Mesenteric fat pad (tissue), 1 donor: ENCODE measurements around the gene NUSAP1. TPM values are rescaled to one million over a fixed set of nuclear protein-coding genes. Genes with fewer than 3 reads are reported as not detected.
"Not testable (repeated sequence)": the region's sequence is repeated elsewhere in the genome, so short reads cannot be mapped to it uniquely, and the experiment has no call there.

Experiments
- DNase-seq: peaks from one replicate; pipeline ENCODE4 v3.0.0-alpha.2; 2020; ENCODE audit warnings: low spot score
- total RNA-seq: library from RNA; stranded (reverse); fragmentation: NEBNext Ultra II Directional; extraction: Animal tissue kit (Norgen Biotek cat#: 25700); gene quantifications from one replicate; pipeline ENCODE4 v1.2.1, GENCODE V29; 2021
- donor health status: DM: yes; HTN: yes; CAD: no.

Gene NUSAP1
- total RNA-seq, 1 donor from 2014 or later: 1.6 TPM

- DNase-seq: no peak
Measured at GRCh38 chr15:41331833-41332193, 868 bp upstream of the NUSAP1 start.

- DNase-seq: no peak
Measured at GRCh38 chr15:41333026-41333562, 413 bp downstream of the NUSAP1 start.

GRCh38 chr15:41334293-41335120 is 1.8 kb downstream of the NUSAP1 start:
- no peak for DNase-seq

- no peak for DNase-seq
Measured at GRCh38 chr15:41336549-41336948, 3.9 kb downstream of the NUSAP1 start.

- DNase-seq: no peak
Measured at GRCh38 chr15:41337047-41337446, 4.4 kb downstream of the NUSAP1 start.

- no peak for DNase-seq
Measured at GRCh38 chr15:41337631-41338522, 5.2 kb downstream of the NUSAP1 start.

- no peak for DNase-seq
Measured at GRCh38 chr15:41340189-41340695, 7.6 kb downstream of the NUSAP1 start.

- no peak for DNase-seq
Measured at GRCh38 chr15:41341519-41341918, 8.8 kb downstream of the NUSAP1 start.

- DNase-seq: no peak
Measured at GRCh38 chr15:41347236-41347635, 14.6 kb downstream of the NUSAP1 start.

- DNase-seq: no peak
Measured at GRCh38 chr15:41350057-41350717, 17.5 kb downstream of the NUSAP1 start.

GRCh38 chr15:41354371-41354770 is 21.7 kb downstream of the NUSAP1 start:
- DNase-seq: no peak

GRCh38 chr15:41367418-41367817 is 34.7 kb downstream of the NUSAP1 start:
- no peak for DNase-seq

- no peak for DNase-seq
Measured at GRCh38 chr15:41377978-41378377, 45.3 kb downstream of the NUSAP1 start.

GRCh38 chr15:41383974-41384749 is 51.5 kb downstream of the NUSAP1 start:
- not testable (repeated sequence) for DNase-seq

- DNase-seq: no peak
Measured at GRCh38 chr15:41387646-41388045, 55.0 kb downstream of the NUSAP1 start.

- DNase-seq: no peak
Measured at GRCh38 chr15:41392659-41393058, 60.0 kb downstream of the NUSAP1 start.

GRCh38 chr15:41394924-41395323 is 62.2 kb downstream of the NUSAP1 start:
- DNase-seq: no peak

GRCh38 chr15:41396111-41396510 is 63.4 kb downstream of the NUSAP1 start:
- no peak for DNase-seq

GRCh38 chr15:41401904-41402267 is 69.2 kb downstream of the NUSAP1 start:
- DNase-seq: no peak

GRCh38 chr15:41407341-41407740 is 74.7 kb downstream of the NUSAP1 start:
- no peak for DNase-seq

GRCh38 chr15:41408234-41408641 is 75.6 kb downstream of the NUSAP1 start:
- DNase-seq: no peak
